Lower leg skin (tissue), 4 donors: Measurements from ENCODE around the gene DSCAML1. TPM values are rescaled to one million over a fixed set of nuclear protein-coding genes. Genes with fewer than 3 reads are reported as not detected.

Source experiments
- DNase-seq, 2 donors: peaks; one replicate each; pipeline ENCODE4 v3.0.0-alpha.2; 2019; ENCODE audit warnings: low spot score in 2 of 2
- H3K4me3 ChIP-seq: fragments of 200-600 bp; sonication (generic); 2 replicates; pipeline ENCODE4 v1.5.1; 2017; ENCODE audit warnings: mild to moderate bottlenecking, low read depth; ENCODE audit not compliant: poor library complexity, severe bottlenecking
- CTCF ChIP-seq, 3 donors: fragments of 450-650 bp; IDR thresholded peaks; one replicate each; pipeline ENCODE4 v1.5.1; 2016; ENCODE audit warnings: antibody characterized with exemption in 3 of 3, mild to moderate bottlenecking in 3 of 3, moderate library complexity in 2 of 3
- POLR2A ChIP-seq, 2 donors: fragments of 450-650 bp; IDR thresholded peaks; one replicate each; pipeline ENCODE4 v1.6.1; 2016 to 2017; ENCODE audit warnings: antibody characterized with exemption in 2 of 2, mild to moderate bottlenecking in 1 of 2, moderate library complexity in 1 of 2
- WGBS, 2 donors: methylation state at CpG; one replicate each; pipeline ENCODE4 v1.1.5; 2018; 5-methylcytosine and 5-hydroxymethylcytosine counted together
- intact Hi-C: fragments of 100-400 bp; cut with DNase I; formaldehyde crosslinking; loops from one replicate; pipeline ENCODE4 v1.15.0; 2023; ENCODE audit warnings: low total_unique reads
- total RNA-seq, 4 donors: library from RNA; depleted of rRNA; stranded (reverse); fragments of >200 nt; gene quantifications; one replicate each; pipeline ENCODE4 v1.1.0, GENCODE V29; 2016

DSCAML1 gene
- total RNA-seq, 4 donors from 2014 or later, result 0.07 to 0.13 (median 0.08) TPM

- H3K4me3 ChIP-seq, result no peak overlapping the region
- TF ChIP-seq POLR2A (IDR thresholded peaks at IDR 0.05) (no peak), CTCF (IDR thresholded peaks at IDR 0.05) (no peak)
- intact Hi-C loops, result no loop called here
- WGBS, 2 donors, result 90 to 91% methylated on average over 14 of the region's 14 CpGs
- no peak for DNase-seq
Observed at GRCh38 chr11:117748771-117749540, 48.1 kb downstream of the DSCAML1 start.

DNA sequence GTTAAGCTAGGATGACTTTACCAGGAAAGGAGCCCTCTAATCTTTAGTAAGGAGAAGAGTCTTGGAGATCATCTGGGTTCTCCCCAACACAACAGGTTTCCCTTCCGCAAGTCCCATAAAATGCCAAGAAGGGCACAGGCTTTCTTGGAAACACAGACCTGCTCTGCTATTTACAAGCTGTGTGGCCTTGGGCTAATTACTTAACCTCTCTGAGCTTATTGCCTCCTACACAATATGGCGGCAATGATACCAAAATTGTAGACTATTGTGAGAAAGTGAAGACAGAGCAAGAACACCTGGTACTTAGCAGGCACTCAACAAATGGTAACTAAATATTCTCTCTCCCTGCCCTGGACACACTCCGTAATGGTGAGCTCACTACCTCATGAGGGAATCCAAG lies 49.1 kb downstream of the DSCAML1 start:
- no peak for TF ChIP-seq CTCF (IDR thresholded peaks at IDR 0.05)
- TF ChIP-seq POLR2A (IDR thresholded peaks at IDR 0.05), result no peak
- no peak for DNase-seq
- WGBS, 2 donors, result 82 to 95% methylated on average over 3 of the region's 3 CpGs
- intact Hi-C loops, result no loop called here
- no peak overlapping the region for H3K4me3 ChIP-seq

- no peak for DNase-seq
- WGBS, 2 donors, result 61 to 62% methylated on average over 7 of the region's 7 CpGs
- intact Hi-C loops, result no loop called here
- TF ChIP-seq CTCF (IDR thresholded peaks at IDR 0.05) (no peak), POLR2A (IDR thresholded peaks at IDR 0.05) (no peak)
- no peak overlapping the region for H3K4me3 ChIP-seq
Observed at GRCh38 chr11:117745346-117745745, 51.7 kb downstream of the DSCAML1 start.

DNA sequence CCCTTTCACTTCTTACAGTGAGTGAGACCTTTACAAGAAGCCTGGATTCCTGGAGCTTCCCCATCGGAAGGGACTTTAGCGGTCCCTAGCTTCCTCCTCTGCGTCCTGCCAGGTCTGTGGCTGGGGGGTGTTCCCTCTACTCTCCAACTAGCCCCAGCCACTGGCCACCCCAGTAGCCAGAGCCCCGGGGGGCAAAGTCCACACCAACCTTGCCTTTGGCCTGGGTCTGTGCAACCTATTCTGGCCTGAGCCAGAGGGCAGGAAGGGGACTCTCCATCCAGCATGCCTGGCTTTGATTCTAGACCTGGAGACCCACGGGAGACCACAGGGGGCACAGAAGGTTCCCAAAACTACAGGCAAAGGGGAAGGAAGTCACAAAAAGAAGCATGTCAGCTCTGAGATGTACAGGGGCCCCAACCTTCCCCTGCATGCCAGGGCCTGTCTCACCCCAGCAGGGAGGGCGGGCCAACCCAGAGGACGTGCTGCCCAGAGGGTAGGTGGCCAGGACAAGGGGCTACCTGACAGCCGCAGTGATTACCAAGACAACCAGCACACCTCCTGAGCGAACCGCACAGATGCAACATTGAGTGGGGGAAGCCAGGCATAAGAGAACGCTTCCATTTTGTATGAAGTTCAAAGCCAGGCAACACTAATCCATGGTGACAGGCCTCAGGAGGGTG lies 52.4 kb downstream of the DSCAML1 start:
- WGBS, 2 donors, result 64 to 69% methylated on average over 8 to 11 of the region's 11 CpGs
- H3K4me3 ChIP-seq, result no peak overlapping the region
- no peak for DNase-seq
- TF ChIP-seq POLR2A (IDR thresholded peaks at IDR 0.05), result no peak
- TF ChIP-seq CTCF (IDR thresholded peaks at IDR 0.05), result no peak
- intact Hi-C loops, result no loop called here

DNA sequence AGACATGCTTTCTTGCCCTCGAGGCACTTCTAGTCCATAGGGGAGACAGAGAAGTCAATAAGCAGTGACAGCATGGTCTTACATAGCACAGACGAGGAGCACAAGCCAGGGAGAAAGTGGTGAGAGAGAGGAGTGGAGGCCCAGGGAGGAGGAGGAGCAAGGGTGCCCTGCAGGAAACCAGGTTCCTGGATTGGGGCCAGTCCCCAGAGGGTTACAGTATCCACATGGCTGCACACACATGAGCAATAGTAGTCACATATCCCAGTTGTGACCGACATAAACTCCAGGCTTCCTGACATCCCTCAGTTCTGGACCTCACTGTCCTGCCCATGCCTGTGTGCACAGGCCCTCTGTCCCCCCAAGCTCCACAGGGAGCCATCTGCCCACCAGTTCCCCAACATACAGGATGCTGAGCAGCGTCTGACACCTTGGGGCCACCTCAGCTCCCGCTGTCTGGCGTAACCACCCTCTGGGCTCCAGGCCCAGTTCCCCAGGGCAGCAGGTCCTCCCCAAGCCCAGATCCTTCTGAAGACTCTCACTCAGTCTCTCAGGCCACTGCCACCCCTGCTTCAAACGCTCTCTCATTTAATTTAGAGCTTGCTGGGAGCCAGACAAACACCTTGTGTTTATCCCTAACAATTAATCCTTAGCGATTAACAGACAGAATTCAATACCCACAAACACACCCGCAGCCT lies 53.7 kb downstream of the DSCAML1 start:
- DNase-seq, result no peak
- H3K4me3 ChIP-seq, result no peak overlapping the region
- WGBS, 2 donors, result 54 to 57% methylated on average over 9 of the region's 9 CpGs
- intact Hi-C loops, result no loop called here
- TF ChIP-seq CTCF (IDR thresholded peaks at IDR 0.05) (no peak), POLR2A (IDR thresholded peaks at IDR 0.05) (no peak)
